Subcutaneous abdominal adipose tissue (tissue), 5 donors: ENCODE data around the gene ZNF382.

Experiments
- H3K27ac ChIP-seq: one replicate; pipeline ENCODE4 v1.7.0; 2013; ENCODE audit warnings: low read depth, mild to moderate bottlenecking, inconsistent platforms, low read length, moderate library complexity
- H3K27me3 ChIP-seq, 5 donors: one replicate each; pipeline ENCODE4 v1.7.0; 2013; ENCODE audit warnings: low read length in 5 of 5, inconsistent platforms in 1 of 5; ENCODE audit not compliant: control insufficient read depth in 5 of 5, insufficient read depth in 4 of 5
- H3K36me3 ChIP-seq, 5 donors: one replicate each; pipeline ENCODE4 v1.7.0; 2013; ENCODE audit warnings: low read length in 5 of 5; ENCODE audit not compliant: control insufficient read depth in 5 of 5, insufficient read depth in 5 of 5
- H3K4me1 ChIP-seq, 5 donors: one replicate each; pipeline ENCODE4 v1.7.0; 2013; ENCODE audit warnings: low read length in 5 of 5, mild to moderate bottlenecking in 3 of 5, moderate library complexity in 1 of 5; ENCODE audit not compliant: control insufficient read depth in 5 of 5, insufficient read depth in 5 of 5
- H3K4me3 ChIP-seq, 5 donors: one replicate each; pipeline ENCODE4 v1.7.0; 2013; ENCODE audit warnings: low read length in 5 of 5, low read depth in 1 of 5
- H3K9ac ChIP-seq, 5 donors: one replicate each; pipeline ENCODE4 v1.7.0; 2013; ENCODE audit warnings: low read length in 5 of 5, mild to moderate bottlenecking in 4 of 5, moderate library complexity in 3 of 5
- H3K9me3 ChIP-seq, 5 donors: one replicate each; pipeline ENCODE4 v1.7.0; 2013; ENCODE audit warnings: low read length in 5 of 5; ENCODE audit not compliant: control insufficient read depth in 5 of 5
- donor health status: healthy.
- donor health status: healthy.
- donor health status: healthy.
- donor health status: healthy.
- donor health status: healthy.

Gene ZNF382

GRCh38 chr19:36672368-36672767, 67.3 kb downstream of the ZNF382 start:
- H3K9ac ChIP-seq: no peak overlapping the region
- H3K4me3 ChIP-seq: peak overlapping the region in 3 of 5 donors; percentile 0 to 34 (median 19)
- H3K27me3 ChIP-seq: no peaks in the 10 kb centered on the region
- H3K27ac ChIP-seq: no peak overlapping the region
- H3K9me3 ChIP-seq: peaks cover 15 to 53% (median 46%) of the 10 kb centered on the region in 5 donors
- H3K36me3 ChIP-seq: peaks cover 10 to 15% (median 13%) of the 10 kb centered on the region in 5 donors
- H3K4me1 ChIP-seq: peaks cover 0 to 5% (median 0%) of the 10 kb centered on the region in 5 donors

GRCh38 chr19:36674201-36674600, 69.1 kb downstream of the ZNF382 start:
- Histone ChIP-seq H3K9ac (no peak overlapping the region), H3K36me3 (peaks cover 12 to 24% (median 17%) of the 10 kb centered on the region in 5 donors), H3K27me3 (no peaks in the 10 kb centered on the region), H3K4me3 (peak overlapping the region in 1 of 5 donors; percentile 27), H3K4me1 (no peaks in the 10 kb centered on the region), H3K27ac (no peak overlapping the region), H3K9me3 (peaks cover 13 to 49% (median 39%) of the 10 kb centered on the region in 5 donors)

- H3K36me3 ChIP-seq: peaks cover 10 to 28% (median 17%) of the 10 kb centered on the region in 5 donors
- no peaks in the 10 kb centered on the region for H3K4me1 ChIP-seq
- no peak overlapping the region for H3K27ac ChIP-seq
- no peak overlapping the region for H3K9ac ChIP-seq
- H3K27me3 ChIP-seq: no peaks in the 10 kb centered on the region
- H3K4me3 ChIP-seq: peak overlapping the region in 1 of 5 donors; percentile 22
- H3K9me3 ChIP-seq: peaks cover 5 to 28% (median 16%) of the 10 kb centered on the region in 5 donors
These were observed 74.3 kb downstream of the ZNF382 start for GRCh38 chr19:36679455-36679854.
